GM18858 (cell line): ENCODE results near the gene MED14.
"Not testable (repeated sequence)": the region's sequence is repeated elsewhere in the genome, so short reads cannot be mapped to it uniquely, and the experiment has no call there.

ENCODE experiments used
- ATAC-seq: cut with Tn5 transposase; IDR thresholded peaks from one replicate; pipeline ENCODE4 v1.9.1; 2021; ENCODE audit not compliant: unreplicated experiment

The MED14 gene

DNA sequence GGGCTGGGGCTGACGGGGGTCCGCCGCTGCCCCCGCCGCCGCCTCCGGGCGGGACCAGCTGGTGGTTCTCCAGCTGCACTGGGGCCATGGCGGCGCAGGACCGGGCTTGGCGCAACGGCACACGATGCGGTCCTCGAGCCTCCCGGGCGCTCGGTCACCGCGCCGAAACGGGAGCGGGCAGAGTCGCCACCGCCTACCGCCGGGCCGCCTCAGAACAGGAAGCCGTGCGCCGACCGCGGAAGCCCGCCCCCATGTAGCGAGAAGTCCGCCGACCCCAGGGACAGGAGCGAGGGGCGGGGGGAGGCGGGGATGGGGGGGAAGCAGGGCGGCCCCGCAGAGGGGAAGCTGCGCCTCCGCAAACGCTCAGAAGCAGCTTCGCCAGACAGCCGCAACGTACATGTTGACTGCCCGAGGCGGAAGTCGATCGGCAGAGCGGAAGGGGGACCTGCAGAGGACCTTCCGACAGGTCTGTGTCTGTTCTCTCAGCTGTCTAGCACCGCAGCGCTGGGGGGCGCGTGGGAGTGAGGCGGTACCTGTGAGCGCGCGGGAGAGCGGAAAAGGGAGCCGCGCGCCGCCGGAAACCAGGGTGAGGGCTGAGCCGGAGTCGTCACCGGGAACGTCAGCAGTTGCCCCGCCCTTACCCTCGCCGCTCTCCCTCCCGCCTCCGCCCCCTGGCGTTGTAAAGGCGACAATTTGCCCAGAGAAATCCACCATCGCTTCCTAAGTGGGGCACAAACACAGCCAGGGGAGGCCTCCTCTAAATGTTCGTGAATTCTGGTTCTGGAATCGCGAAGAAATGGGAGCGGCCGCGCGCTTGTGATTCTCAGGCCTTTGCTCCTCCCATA, at the start of gene MED14:
MED14 (minus strand) TSS at position 218 of the 845 bp plus-strand sequence; CDS start at position 88, 130 bp downstream.
- ATAC-seq = peak; percentile 86

- ATAC-seq = no peak
Observed at GRCh38 chrX:40784516-40785151, 49.3 kb upstream of the MED14 start.

- not testable (repeated sequence) for ATAC-seq
Observed at GRCh38 chrX:40782644-40783259, 47.4 kb upstream of the MED14 start.

DNA sequence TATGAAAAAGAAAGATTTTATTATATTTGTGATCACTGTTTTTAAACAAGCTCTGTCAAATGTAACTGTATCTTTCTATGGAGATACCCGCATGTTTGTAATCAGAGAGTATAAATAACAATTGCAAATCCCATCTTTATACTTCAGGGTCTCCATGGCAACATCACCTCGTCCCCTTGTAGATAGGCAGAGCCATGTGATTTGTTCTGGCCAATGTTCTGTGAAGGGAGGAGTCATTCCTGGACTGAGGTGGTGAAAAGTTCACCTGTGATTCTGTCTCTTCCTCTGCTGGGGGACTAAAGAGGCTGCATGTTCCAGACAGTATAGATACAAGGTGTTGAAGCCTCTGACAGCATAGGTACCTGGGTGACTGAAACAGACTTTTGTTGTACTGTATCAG, 45.6 kb upstream of the MED14 start:
- no peak for ATAC-seq

GRCh38 chrX:40780082-40780481, 44.7 kb upstream of the MED14 start:
- no peak for ATAC-seq

DNA sequence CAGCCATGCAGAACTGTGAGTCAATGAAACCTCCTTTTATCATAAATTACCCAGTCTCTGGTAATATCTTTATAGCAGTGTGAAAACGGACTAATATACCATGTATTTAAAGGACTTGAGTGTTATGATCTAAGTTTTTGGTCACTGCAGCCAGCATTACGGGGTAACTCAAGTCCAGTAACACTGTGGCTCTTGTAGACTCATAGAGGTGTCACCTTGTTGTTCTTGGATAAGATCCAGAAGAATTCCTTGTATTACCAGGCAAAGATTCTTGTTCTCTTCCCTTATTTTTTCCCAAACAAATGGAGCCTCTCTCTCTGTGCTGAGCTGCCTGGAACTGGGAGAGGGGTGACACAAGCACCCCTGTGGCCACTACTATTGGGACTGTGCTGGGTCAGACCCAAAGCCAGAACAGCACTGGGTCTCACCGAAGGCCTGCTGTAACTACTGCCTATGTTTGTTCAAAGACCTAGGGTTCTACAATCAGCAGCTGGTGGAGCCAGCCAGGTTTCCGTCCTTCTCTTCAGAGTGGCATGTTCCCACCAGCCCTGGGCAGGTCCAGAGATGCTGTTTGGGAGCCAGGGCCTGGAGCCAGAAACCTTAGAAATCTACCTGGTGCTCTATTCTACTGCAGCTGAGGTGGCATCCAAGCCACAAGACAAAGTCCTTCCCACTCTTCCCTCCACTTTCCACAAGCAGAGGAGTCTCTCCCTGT, 43.7 kb upstream of the MED14 start:
- no peak for ATAC-seq

GRCh38 chrX:40773809-40774208, 38.5 kb upstream of the MED14 start:
- ATAC-seq = no peak

DNA sequence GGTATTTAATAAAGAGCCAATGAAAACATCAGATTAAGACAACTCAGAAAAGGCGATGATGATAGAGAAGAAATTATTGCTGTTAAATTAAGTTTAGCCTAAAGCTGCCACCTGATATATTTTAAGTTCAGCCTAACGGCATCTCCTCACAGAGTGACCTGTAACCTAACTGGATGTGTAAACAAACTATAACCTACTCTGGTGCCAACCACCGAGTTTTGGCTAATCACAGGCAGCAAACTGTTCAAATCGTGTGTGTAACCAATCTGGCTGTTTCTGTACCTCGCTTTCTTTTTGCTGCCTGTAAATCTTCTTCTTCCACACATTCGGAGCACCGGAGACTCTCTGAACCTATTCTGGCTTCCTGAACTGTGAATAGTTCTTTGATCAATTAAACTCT, 37.8 kb upstream of the MED14 start:
- no peak for ATAC-seq

DNA sequence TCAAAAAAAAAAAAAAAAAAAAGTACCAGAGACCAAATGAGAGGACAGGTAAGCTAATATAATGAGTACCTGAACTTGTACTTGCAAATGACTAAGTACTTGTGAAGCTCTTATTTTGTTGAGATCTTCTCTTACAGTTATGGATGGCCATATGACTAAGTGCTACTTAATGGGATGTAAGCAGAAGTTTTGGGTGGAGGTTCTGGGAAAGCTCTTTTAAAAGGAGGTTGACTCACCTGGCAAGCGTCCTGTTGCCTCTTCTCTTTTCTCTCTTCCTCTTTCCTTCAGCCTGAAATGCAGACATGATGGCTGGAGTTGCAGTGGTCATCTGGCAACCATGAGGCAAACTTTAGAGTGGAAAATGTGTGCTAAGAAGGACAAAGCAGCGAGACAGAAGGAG, 36.9 kb upstream of the MED14 start:
- no peak for ATAC-seq

GRCh38 chrX:40761762-40762161, 26.4 kb upstream of the MED14 start:
- no peak for ATAC-seq

- ATAC-seq = no peak
Observed at GRCh38 chrX:40759374-40759773, 24.0 kb upstream of the MED14 start.

- ATAC-seq = no peak
Observed at GRCh38 chrX:40757058-40757457, 21.7 kb upstream of the MED14 start.

GRCh38 chrX:40755291-40756249, 20.2 kb upstream of the MED14 start:
- no peak for ATAC-seq

GRCh38 chrX:40749681-40750494, 14.5 kb upstream of the MED14 start:
- ATAC-seq = peak; percentile 85

GRCh38 chrX:40748977-40749376, 13.6 kb upstream of the MED14 start:
- no peak for ATAC-seq

- no peak for ATAC-seq
Observed at GRCh38 chrX:40746521-40746920, 11.2 kb upstream of the MED14 start.

DNA sequence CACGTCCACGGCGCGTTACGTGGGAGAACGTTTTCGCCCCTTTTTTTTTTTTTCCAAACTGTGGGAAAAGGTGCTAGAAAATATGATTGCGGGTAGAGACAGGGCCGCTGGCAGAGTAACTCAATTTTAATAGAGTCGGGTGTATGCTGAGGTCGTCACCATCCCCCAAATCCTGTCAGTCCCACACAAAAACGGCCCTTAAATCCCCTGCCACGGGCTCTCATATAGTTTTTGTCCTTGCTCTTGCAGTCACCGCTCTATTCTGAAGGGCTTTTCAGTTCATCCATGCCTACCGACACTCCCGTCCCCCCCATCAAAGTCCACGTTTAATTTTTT, 796 bp upstream of the MED14 start:
- no peak for ATAC-seq

- ATAC-seq = peak; percentile 2
Observed at GRCh38 chrX:40734971-40735324, 394 bp downstream of the MED14 start.

DNA sequence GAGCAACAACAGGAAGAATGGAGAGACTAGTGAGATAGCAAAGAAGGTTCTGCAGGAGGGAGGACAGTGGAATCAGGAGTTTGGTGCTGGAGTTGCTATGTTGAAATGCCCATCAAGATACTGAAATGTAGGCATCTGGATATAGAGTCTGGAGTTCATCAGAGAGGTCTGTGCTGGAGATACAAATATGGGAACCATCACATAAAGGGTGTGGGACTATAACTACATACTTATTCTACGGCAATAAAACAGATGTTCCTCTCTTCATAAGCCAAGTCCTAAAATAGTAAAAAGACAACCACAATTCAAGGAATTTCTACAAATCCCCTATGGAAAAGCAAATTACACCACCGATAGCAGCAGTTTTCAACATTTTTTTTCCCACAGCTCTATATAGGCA, 1.6 kb downstream of the MED14 start:
- no peak for ATAC-seq

GRCh38 chrX:40732499-40732898, 2.8 kb downstream of the MED14 start:
- not testable (repeated sequence) for ATAC-seq
